ENCODE results near the gene H2AZ2. TPM values are rescaled to one million over a fixed set of nuclear protein-coding genes. Genes with fewer than 3 reads are reported as not detected.
"Not testable (repeated sequence)": the region's sequence is repeated elsewhere in the genome, so short reads cannot be mapped to it uniquely, and the experiment has no call there.

Gene H2AZ2
- total and polyA plus RNA-seq, 2 experiments from 2014 or later: 165 to 179 TPM

DNA sequence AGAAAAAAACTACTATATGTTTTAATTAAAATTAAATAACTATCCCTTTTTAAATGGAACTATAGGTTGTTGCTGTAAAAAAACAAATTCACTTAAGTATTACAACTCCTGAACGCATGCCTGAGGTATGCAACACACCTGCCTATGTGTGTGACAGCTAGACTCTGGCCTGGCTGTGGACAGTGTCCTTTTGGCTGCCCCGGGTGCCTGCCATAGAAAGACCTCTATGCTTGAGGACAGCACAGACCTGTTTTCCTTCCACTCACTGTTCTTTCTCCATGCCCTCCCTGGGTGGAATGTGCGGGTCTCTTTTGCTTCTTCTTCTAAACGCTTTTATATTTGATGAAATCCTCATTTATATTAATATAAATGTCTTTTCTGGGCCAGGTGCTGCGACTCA lies 57.9 kb downstream of the H2AZ2 start:
- TF ChIP-seq EZH2phosphoT487 (IDR thresholded peaks at IDR 0.05; ENCODE audit: insufficient read depth, low read depth): no peak
- no peak for TF ChIP-seq EZH2 (IDR thresholded peaks at IDR 0.05; ENCODE audit: insufficient read depth, poor library complexity, severe bottlenecking)
- in situ Hi-C loops (cut with MboI): no loop called here
- no peaks in the 10 kb centered on the region for H3K9me2 ChIP-seq (ENCODE audit: insufficient read depth)
- peaks cover 6% of the 10 kb centered on the region for H3K4me1 ChIP-seq (ENCODE audit: insufficient read depth)
- no peak for DNase-seq
- no peaks in the 10 kb centered on the region for H3K27me3 ChIP-seq (replicated peaks; ENCODE audit: insufficient read depth)
- no peaks in the 10 kb centered on the region for H3K9me3 ChIP-seq (ENCODE audit: low read depth)
- no peaks in the 10 kb centered on the region for H3K36me3 ChIP-seq (ENCODE audit: low read depth)
- WGBS, 2 experiments (ENCODE audit: low coverage in 1 of 2, low lambda C conversion rate in 2 of 2, missing lambda C conversion rate in 2 of 2): 71 to 74% methylated on average over 5 of the region's 5 CpGs
- peaks cover under 1% of the 10 kb centered on the region; the same call in 1 of the 2 replicates for H3K79me2 ChIP-seq (ENCODE audit: insufficient read depth)
- no peak overlapping the region for H3K27ac ChIP-seq
- no peak overlapping the region for H3K4me3 ChIP-seq
- H4K20me1 ChIP-seq (ENCODE audit: insufficient read depth): no peaks in the 10 kb centered on the region
- no peak overlapping the region for H3K4me2 ChIP-seq (ENCODE audit: unreplicated experiment)
- H3K9ac ChIP-seq: no peak overlapping the region
- no peak overlapping the region for H2AFZ ChIP-seq
- peaks cover 12% of the 10 kb centered on the region for H3F3A ChIP-seq (ENCODE audit: insufficient read depth)

DNA sequence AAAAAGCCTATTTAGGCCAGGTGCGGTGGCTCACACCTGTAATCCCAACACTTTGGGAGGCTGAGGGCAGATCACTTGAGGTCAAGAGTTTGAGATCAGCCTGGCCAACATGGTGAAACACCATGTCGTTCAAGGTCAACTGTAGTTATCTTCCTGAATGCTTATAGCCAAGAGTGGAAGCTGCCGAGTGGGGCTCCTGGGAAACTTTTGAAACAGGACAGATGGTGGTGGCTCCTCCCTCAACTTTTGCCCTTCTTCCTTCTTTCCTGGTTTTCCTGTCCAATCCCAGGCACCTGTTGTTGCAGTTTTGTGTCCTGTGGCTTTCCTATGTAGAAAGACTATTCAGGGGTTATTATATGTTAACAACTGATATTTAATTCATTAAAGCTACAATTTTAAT lies 60.1 kb downstream of the H2AZ2 start:
- Histone ChIP-seq H3K4me3 (no peak overlapping the region), H3K4me1 (ENCODE audit: insufficient read depth) (peaks cover 6% of the 10 kb centered on the region), H4K20me1 (ENCODE audit: insufficient read depth) (no peaks in the 10 kb centered on the region), H3K27ac (no peak overlapping the region), H3K9ac (no peak overlapping the region), H3K79me2 (ENCODE audit: insufficient read depth) (no peaks in the 10 kb centered on the region), H3F3A (ENCODE audit: insufficient read depth) (peaks cover 12% of the 10 kb centered on the region; the same call in 1 of the 2 replicates), H3K9me2 (ENCODE audit: insufficient read depth) (no peaks in the 10 kb centered on the region), H3K36me3 (ENCODE audit: low read depth) (no peaks in the 10 kb centered on the region), H2AFZ (no peak overlapping the region), H3K4me2 (ENCODE audit: unreplicated experiment) (no peak overlapping the region), H3K9me3 (ENCODE audit: low read depth) (no peaks in the 10 kb centered on the region), H3K27me3 (replicated peaks; ENCODE audit: insufficient read depth) (no peaks in the 10 kb centered on the region)
- no peak for DNase-seq
- in situ Hi-C loops (cut with MboI): no loop called here
- 77 to 82% methylated on average over 3 of the region's 3 CpGs for WGBS, 2 experiments (ENCODE audit: low coverage in 1 of 2, low lambda C conversion rate in 2 of 2, missing lambda C conversion rate in 2 of 2)
- TF ChIP-seq EZH2 (IDR thresholded peaks at IDR 0.05; ENCODE audit: insufficient read depth, poor library complexity, severe bottlenecking) (no peak), EZH2phosphoT487 (IDR thresholded peaks at IDR 0.05; ENCODE audit: insufficient read depth, low read depth) (no peak)

GRCh38 chr7:44787041-44787440 lies 60.8 kb downstream of the H2AZ2 start:
- WGBS, 2 experiments (ENCODE audit: low coverage in 1 of 2, low lambda C conversion rate in 2 of 2, missing lambda C conversion rate in 2 of 2): 75 to 77% methylated on average over 4 of the region's 4 CpGs
- Histone ChIP-seq H3K4me1 (ENCODE audit: insufficient read depth) (peaks cover 6% of the 10 kb centered on the region), H3K9me2 (ENCODE audit: insufficient read depth) (no peaks in the 10 kb centered on the region), H3K79me2 (ENCODE audit: insufficient read depth) (no peaks in the 10 kb centered on the region), H3K27me3 (replicated peaks; ENCODE audit: insufficient read depth) (no peaks in the 10 kb centered on the region), H2AFZ (no peak overlapping the region), H3K9me3 (ENCODE audit: low read depth) (no peaks in the 10 kb centered on the region), H3K9ac (no peak overlapping the region), H3K27ac (no peak overlapping the region), H3K4me2 (ENCODE audit: unreplicated experiment) (no peak overlapping the region), H4K20me1 (ENCODE audit: insufficient read depth) (no peaks in the 10 kb centered on the region), H3F3A (ENCODE audit: insufficient read depth) (peaks cover 12% of the 10 kb centered on the region; the same call in 1 of the 2 replicates), H3K36me3 (ENCODE audit: low read depth) (no peaks in the 10 kb centered on the region), H3K4me3 (no peak overlapping the region)
- no peak for TF ChIP-seq EZH2 (IDR thresholded peaks at IDR 0.05; ENCODE audit: insufficient read depth, poor library complexity, severe bottlenecking)
- TF ChIP-seq EZH2phosphoT487 (IDR thresholded peaks at IDR 0.05; ENCODE audit: insufficient read depth, low read depth): no peak
- in situ Hi-C loops (cut with MboI): no loop called here
- no peak for DNase-seq

DNA sequence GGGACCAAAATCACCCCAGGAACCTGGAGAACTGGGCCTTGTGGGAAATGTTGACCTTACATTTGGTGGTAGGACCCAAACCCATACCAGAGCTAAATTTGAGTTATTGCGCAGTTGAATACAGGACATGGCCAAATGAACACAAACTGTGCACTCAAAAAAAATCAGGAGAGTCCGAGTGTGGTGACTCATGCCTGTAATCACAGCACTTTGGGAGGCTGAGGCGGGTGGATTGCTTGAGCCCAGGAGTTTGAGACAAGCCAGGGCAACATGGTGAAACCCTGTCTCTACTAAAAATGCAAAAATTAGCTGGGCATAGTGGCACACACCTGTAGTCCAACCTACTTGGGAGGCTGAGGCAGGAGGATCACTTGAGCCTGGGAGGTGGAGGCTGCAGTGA lies 62.7 kb downstream of the H2AZ2 start:
- H2AFZ ChIP-seq; H3K9me3 ChIP-seq (ENCODE audit: low read depth); H3K9ac ChIP-seq; H3K4me1 ChIP-seq (ENCODE audit: insufficient read depth); DNase-seq; H3K9me2 ChIP-seq (ENCODE audit: insufficient read depth); H3F3A ChIP-seq (ENCODE audit: insufficient read depth); H3K79me2 ChIP-seq (ENCODE audit: insufficient read depth); H3K27ac ChIP-seq; in situ Hi-C loops (cut with MboI); H3K4me3 ChIP-seq; H3K36me3 ChIP-seq (ENCODE audit: low read depth); H3K4me2 ChIP-seq (ENCODE audit: unreplicated experiment); H4K20me1 ChIP-seq (ENCODE audit: insufficient read depth); H3K27me3 ChIP-seq (replicated peaks; ENCODE audit: insufficient read depth): not testable (repeated sequence)
- WGBS, 2 experiments (ENCODE audit: low coverage in 1 of 2, low lambda C conversion rate in 2 of 2, missing lambda C conversion rate in 2 of 2): 96 to 98% methylated on average over 3 of the region's 3 CpGs

DNA sequence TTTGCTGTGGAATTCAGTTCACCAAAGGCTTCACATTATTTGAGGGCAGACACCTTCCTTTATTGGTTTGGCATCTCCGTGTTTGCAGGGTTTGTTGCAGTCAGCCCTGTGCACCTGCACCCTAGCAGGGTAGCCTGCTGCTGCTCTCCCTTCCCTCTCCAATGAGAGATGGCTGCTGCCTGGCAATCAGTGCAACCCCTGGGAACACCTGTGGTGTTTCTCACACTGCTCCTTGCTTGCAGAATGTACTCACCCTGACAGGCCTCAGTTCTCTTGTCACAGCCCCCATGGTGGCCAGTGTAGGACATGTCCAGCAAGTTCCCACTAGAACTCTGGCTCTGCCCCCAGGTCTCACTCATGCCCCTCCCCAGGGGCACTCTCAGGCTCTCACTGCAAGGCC lies 63.5 kb downstream of the H2AZ2 start:
- Histone ChIP-seq H3K27me3 (replicated peaks; ENCODE audit: insufficient read depth) (no peaks in the 10 kb centered on the region), H4K20me1 (ENCODE audit: insufficient read depth) (no peaks in the 10 kb centered on the region), H3K4me1 (ENCODE audit: insufficient read depth) (no peaks in the 10 kb centered on the region), H2AFZ (no peak overlapping the region), H3K9ac (no peak overlapping the region), H3K9me3 (ENCODE audit: low read depth) (no peaks in the 10 kb centered on the region), H3K79me2 (ENCODE audit: insufficient read depth) (no peaks in the 10 kb centered on the region), H3K27ac (no peak overlapping the region), H3F3A (ENCODE audit: insufficient read depth) (no peaks in the 10 kb centered on the region), H3K9me2 (ENCODE audit: insufficient read depth) (no peaks in the 10 kb centered on the region), H3K4me3 (no peak overlapping the region), H3K36me3 (ENCODE audit: low read depth) (no peaks in the 10 kb centered on the region), H3K4me2 (ENCODE audit: unreplicated experiment) (no peak overlapping the region)
- no peak for TF ChIP-seq EZH2 (IDR thresholded peaks at IDR 0.05; ENCODE audit: insufficient read depth, poor library complexity, severe bottlenecking)
- in situ Hi-C loops (cut with MboI): no loop called here
- DNase-seq: no peak
- 100% methylated on average over 1 of the region's 1 CpG for WGBS, 2 experiments (ENCODE audit: low coverage in 1 of 2, low lambda C conversion rate in 2 of 2, missing lambda C conversion rate in 2 of 2)
